ENCODE measurements around the gene GALNT16. TPM values are rescaled to one million over a fixed set of nuclear protein-coding genes. Genes with fewer than 3 reads are reported as not detected.

GALNT16 gene
- polyA plus RNA-seq, 1 donor (not counting 4 experiments of a cell fraction or from before 2014, with no cell fraction given), result not detected

GRCh38 chr14:69374235-69374634 lies 114.3 kb downstream of the GALNT16 start:
- no peak for TF ChIP-seq CTCF (optimal IDR thresholded peaks at IDR 0.05 in 1 of 3, IDR thresholded peaks at IDR 0.05 in 1 of 3, conservative IDR thresholded peaks at IDR 0.05 in 1 of 3; ENCODE audit: extremely low read depth in 1 of 3, insufficient read depth in 2 of 3, low read length in 3 of 3)
- no peak for TF ChIP-seq EZH2 (IDR thresholded peaks at IDR 0.05; ENCODE audit: low read length)
- DNase-seq (ENCODE audit: low read depth, low spot score) (no peak), FAIRE-seq (no peak)
- Histone ChIP-seq H4K20me1 (ENCODE audit: control insufficient read depth, extremely low read depth, insufficient read depth, low read length) (no peaks in the 10 kb centered on the region), H3K4me3 (ENCODE audit: control insufficient read depth in 2 of 3, extremely low read depth in 1 of 3, insufficient read depth in 2 of 3, low read depth in 1 of 3, low read length in 3 of 3) (no peak overlapping the region), H2AFZ (ENCODE audit: control insufficient read depth, low read length) (no peak overlapping the region), H3K9me1 (ENCODE audit: control insufficient read depth, extremely low read depth, insufficient read depth, low read length) (no peaks in the 10 kb centered on the region), H3K4me2 (ENCODE audit: control insufficient read depth, extremely low read depth, insufficient read depth, low read depth, low read length) (no peak overlapping the region), H3K27me3 (ENCODE audit: control insufficient read depth, extremely low read depth, insufficient read depth, low read length) (no peaks in the 10 kb centered on the region), H3K9ac (ENCODE audit: control insufficient read depth, extremely low read depth, insufficient read depth, low read length) (no peak overlapping the region), H3K36me3 (ENCODE audit: control insufficient read depth in 2 of 2, extremely low read depth in 1 of 2, insufficient read depth in 2 of 2, low read length in 2 of 2) (peaks cover 0 to 9% of the 10 kb centered on the region in 2 experiments), H3K27ac (ENCODE audit: control insufficient read depth, insufficient read depth, low read length) (no peak overlapping the region), H3K79me2 (ENCODE audit: control insufficient read depth, insufficient read depth, low read length) (no peaks in the 10 kb centered on the region), H3K4me1 (ENCODE audit: control insufficient read depth, extremely low read depth, insufficient read depth, low read length) (no peaks in the 10 kb centered on the region), H3K9me3 (ENCODE audit: control insufficient read depth, low read depth, low read length) (no peaks in the 10 kb centered on the region)
- dilution Hi-C loops (cut with MboI; ENCODE audit: extremely low pct_ligation_motif_present, low sequenced_read_pairs), result no loop called here

- Histone ChIP-seq H3K27ac (ENCODE audit: control insufficient read depth, insufficient read depth, low read length) (no peak overlapping the region), H3K9ac (ENCODE audit: control insufficient read depth, extremely low read depth, insufficient read depth, low read length) (no peak overlapping the region), H3K4me3 (ENCODE audit: control insufficient read depth in 2 of 3, extremely low read depth in 1 of 3, insufficient read depth in 2 of 3, low read depth in 1 of 3, low read length in 3 of 3) (no peak overlapping the region), H3K9me1 (ENCODE audit: control insufficient read depth, extremely low read depth, insufficient read depth, low read length) (no peaks in the 10 kb centered on the region), H3K79me2 (ENCODE audit: control insufficient read depth, insufficient read depth, low read length) (no peaks in the 10 kb centered on the region), H3K36me3 (ENCODE audit: control insufficient read depth in 2 of 2, extremely low read depth in 1 of 2, insufficient read depth in 2 of 2, low read length in 2 of 2) (peaks cover 0 to 15% of the 10 kb centered on the region in 2 experiments), H2AFZ (ENCODE audit: control insufficient read depth, low read length) (no peak overlapping the region), H3K27me3 (ENCODE audit: control insufficient read depth, extremely low read depth, insufficient read depth, low read length) (no peaks in the 10 kb centered on the region), H3K4me1 (ENCODE audit: control insufficient read depth, extremely low read depth, insufficient read depth, low read length) (no peaks in the 10 kb centered on the region), H3K9me3 (ENCODE audit: control insufficient read depth, low read depth, low read length) (no peaks in the 10 kb centered on the region), H3K4me2 (ENCODE audit: control insufficient read depth, extremely low read depth, insufficient read depth, low read depth, low read length) (no peak overlapping the region), H4K20me1 (ENCODE audit: control insufficient read depth, extremely low read depth, insufficient read depth, low read length) (peaks cover 3% of the 10 kb centered on the region)
- dilution Hi-C loops (cut with MboI; ENCODE audit: extremely low pct_ligation_motif_present, low sequenced_read_pairs), result no loop called here
- DNase-seq (ENCODE audit: low read depth, low spot score) (no peak), FAIRE-seq (no peak)
- TF ChIP-seq CTCF (optimal IDR thresholded peaks at IDR 0.05 in 1 of 3, IDR thresholded peaks at IDR 0.05 in 1 of 3, conservative IDR thresholded peaks at IDR 0.05 in 1 of 3; ENCODE audit: extremely low read depth in 1 of 3, insufficient read depth in 2 of 3, low read length in 3 of 3) (no peak), EZH2 (IDR thresholded peaks at IDR 0.05; ENCODE audit: low read length) (no peak)
Measured at GRCh38 chr14:69375182-69375581, 115.2 kb downstream of the GALNT16 start.
